HL-60 (cell line): Measurements from ENCODE around the gene AHRR.

Experiments used
- DNase-seq, 2 experiments: peaks; one replicate each; pipeline ENCODE4 v3.0.0-alpha.2; 2010 to 2020; ENCODE audit warnings: low read depth in 1 of 2, low spot score in 1 of 2
- H3K27ac ChIP-seq: fragments of 250-450 bp; sonication (Bioruptor Pico); replicated peaks from 2 replicates; pipeline ENCODE4 v1.5.1; 2020; ENCODE audit warnings: mild to moderate bottlenecking, moderate library complexity
- H3K27me3 ChIP-seq: fragments of 250-450 bp; sonication (Bioruptor Pico); 2 replicates; pipeline ENCODE4 v1.5.1; 2021; ENCODE audit warnings: mild to moderate bottlenecking, moderate library complexity; ENCODE audit not compliant: insufficient read depth, poor library complexity, severe bottlenecking
- H3K4me3 ChIP-seq: replicated peaks from 2 replicates; pipeline ENCODE4 v1.5.1; 2011; ENCODE audit warnings: mild to moderate bottlenecking, control low read depth, low read length; ENCODE audit not compliant: insufficient read depth
- GABPA ChIP-seq: IDR thresholded peaks from 2 replicates; pipeline ENCODE4 v1.6.1; 2012; ENCODE audit warnings: low read depth
- POLR2AphosphoS5 ChIP-seq: IDR thresholded peaks from 2 replicates; pipeline ENCODE4 v1.6.1; 2012; ENCODE audit warnings: low read depth
- SPI1 ChIP-seq: IDR thresholded peaks from 2 replicates; pipeline ENCODE4 v1.6.1; 2012; ENCODE audit warnings: low read depth, mild to moderate bottlenecking, borderline replicate concordance
- TF ChIP-seq, protein P1 (sequence below): IDR thresholded peaks from 2 replicates; pipeline ENCODE4 v1.6.1; 2012; ENCODE audit warnings: low read depth; ENCODE audit not compliant: insufficient replicate concordance
- TF ChIP-seq, protein P2 (sequence below): IDR thresholded peaks from one replicate; pipeline ENCODE4 v1.5.1; 2011; ENCODE audit warnings: low read length, control low read depth, inconsistent platforms; ENCODE audit not compliant: insufficient read depth

AHRR gene

DNA sequence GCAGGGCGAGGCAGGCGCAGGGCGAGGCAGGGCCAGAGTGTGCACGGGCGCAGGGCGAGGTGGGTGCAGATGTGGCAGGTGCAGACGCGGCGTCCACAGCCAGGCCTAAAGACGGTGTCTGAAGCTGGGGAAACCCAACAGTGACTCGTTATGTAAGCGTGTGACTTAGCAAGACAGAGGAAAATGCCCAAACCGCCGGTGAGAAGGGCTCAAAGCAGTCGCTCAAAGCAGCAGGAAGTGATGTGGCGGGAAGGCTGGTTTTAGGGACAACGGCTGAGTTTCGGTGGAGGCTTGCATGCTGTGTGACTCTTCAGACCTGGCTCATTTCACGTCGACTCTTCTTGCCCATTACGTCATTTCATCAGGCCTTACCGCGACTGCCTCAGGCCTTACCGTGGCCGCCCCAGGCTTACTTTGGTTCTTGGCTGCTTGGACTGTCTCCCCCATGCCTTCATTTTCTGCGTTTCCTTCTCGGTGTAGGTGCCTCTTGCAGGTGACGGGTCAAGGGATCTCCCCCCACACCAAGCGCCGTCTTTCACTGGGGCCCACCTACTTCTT lies 71.0 kb downstream of the AHRR start:
- TF ChIP-seq, protein P1, sequence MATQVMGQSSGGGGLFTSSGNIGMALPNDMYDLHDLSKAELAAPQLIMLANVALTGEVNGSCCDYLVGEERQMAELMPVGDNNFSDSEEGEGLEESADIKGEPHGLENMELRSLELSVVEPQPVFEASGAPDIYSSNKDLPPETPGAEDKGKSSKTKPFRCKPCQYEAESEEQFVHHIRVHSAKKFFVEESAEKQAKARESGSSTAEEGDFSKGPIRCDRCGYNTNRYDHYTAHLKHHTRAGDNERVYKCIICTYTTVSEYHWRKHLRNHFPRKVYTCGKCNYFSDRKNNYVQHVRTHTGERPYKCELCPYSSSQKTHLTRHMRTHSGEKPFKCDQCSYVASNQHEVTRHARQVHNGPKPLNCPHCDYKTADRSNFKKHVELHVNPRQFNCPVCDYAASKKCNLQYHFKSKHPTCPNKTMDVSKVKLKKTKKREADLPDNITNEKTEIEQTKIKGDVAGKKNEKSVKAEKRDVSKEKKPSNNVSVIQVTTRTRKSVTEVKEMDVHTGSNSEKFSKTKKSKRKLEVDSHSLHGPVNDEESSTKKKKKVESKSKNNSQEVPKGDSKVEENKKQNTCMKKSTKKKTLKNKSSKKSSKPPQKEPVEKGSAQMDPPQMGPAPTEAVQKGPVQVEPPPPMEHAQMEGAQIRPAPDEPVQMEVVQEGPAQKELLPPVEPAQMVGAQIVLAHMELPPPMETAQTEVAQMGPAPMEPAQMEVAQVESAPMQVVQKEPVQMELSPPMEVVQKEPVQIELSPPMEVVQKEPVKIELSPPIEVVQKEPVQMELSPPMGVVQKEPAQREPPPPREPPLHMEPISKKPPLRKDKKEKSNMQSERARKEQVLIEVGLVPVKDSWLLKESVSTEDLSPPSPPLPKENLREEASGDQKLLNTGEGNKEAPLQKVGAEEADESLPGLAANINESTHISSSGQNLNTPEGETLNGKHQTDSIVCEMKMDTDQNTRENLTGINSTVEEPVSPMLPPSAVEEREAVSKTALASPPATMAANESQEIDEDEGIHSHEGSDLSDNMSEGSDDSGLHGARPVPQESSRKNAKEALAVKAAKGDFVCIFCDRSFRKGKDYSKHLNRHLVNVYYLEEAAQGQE, result no peak
- 0 out of 2 replicates have a peak, but pooled peaks have one; percentile 58 for TF ChIP-seq GABPA
- no peaks in the 10 kb centered on the region for H3K27me3 ChIP-seq
- H3K4me3 ChIP-seq, result 0 out of 2 replicates have a peak overlapping the region, but pooled peaks have one; percentile 0
- H3K27ac ChIP-seq, result peak overlapping the region; percentile 94
- DNase-seq, result peak; percentile 91 to 98

DNA sequence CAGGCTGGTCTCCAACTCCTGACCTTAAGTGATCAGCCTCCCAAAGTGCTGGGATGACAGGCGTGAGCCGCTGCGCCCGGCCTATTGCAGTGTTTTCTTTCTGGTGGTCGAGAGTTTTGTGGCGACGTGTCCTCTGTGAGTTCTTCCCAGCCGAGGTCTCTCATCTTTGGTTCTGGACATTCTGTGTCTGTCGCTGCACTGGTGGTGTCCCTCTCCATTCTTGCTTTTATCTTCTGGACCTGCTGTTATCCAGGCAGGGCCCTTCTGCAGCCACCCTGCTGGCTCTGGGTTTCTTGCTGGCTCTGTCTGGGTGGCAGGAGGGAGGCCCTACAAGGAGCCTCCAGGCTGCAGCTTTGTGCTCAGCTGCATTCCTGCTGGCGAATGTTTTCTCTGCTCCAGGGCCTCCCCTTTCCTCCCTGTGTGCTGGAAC lies 72.3 kb downstream of the AHRR start:
- H3K27me3 ChIP-seq, result no peaks in the 10 kb centered on the region
- H3K4me3 ChIP-seq, result no peak overlapping the region
- peak overlapping the region; percentile 94 for H3K27ac ChIP-seq
- TF ChIP-seq POLR2AphosphoS5, result no peak
- TF ChIP-seq SPI1, result no peak
- TF ChIP-seq, protein P2, sequence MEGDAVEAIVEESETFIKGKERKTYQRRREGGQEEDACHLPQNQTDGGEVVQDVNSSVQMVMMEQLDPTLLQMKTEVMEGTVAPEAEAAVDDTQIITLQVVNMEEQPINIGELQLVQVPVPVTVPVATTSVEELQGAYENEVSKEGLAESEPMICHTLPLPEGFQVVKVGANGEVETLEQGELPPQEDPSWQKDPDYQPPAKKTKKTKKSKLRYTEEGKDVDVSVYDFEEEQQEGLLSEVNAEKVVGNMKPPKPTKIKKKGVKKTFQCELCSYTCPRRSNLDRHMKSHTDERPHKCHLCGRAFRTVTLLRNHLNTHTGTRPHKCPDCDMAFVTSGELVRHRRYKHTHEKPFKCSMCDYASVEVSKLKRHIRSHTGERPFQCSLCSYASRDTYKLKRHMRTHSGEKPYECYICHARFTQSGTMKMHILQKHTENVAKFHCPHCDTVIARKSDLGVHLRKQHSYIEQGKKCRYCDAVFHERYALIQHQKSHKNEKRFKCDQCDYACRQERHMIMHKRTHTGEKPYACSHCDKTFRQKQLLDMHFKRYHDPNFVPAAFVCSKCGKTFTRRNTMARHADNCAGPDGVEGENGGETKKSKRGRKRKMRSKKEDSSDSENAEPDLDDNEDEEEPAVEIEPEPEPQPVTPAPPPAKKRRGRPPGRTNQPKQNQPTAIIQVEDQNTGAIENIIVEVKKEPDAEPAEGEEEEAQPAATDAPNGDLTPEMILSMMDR, result no peak
- no peak for DNase-seq

DNA sequence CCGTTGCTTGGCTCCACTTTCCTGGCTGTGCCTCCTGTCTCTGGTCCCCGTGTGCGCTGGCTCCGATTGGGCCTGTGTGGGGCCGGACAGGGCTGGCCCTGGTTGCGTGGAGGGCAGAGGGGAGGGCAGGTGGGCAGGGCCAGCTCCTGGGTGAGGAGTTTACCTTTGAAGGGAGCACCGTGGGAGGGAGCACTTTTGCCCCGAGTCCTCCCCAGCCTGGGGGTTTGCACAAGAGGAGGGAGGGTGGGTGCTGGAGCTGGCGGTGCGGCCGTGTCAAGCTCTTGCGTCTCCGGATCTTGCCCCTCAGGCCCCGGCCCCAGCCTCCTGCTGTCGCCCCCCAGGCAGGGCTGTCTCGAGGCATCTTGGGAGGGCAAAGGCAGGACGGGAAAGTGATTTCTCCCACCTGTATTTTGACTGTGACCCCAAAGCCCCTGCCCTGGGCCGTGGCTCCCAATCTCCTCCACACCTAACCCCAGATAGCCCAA lies 73.2 kb downstream of the AHRR start:
- no peak for DNase-seq
- no peak overlapping the region for H3K4me3 ChIP-seq
- H3K27me3 ChIP-seq, result no peaks in the 10 kb centered on the region
- H3K27ac ChIP-seq, result peak overlapping the region; percentile 74
- TF ChIP-seq, protein P1, result no peak
- TF ChIP-seq, protein P2, result no peak
- no peak for TF ChIP-seq SPI1
- TF ChIP-seq POLR2AphosphoS5, result no peak
- no peak for TF ChIP-seq GABPA

DNA sequence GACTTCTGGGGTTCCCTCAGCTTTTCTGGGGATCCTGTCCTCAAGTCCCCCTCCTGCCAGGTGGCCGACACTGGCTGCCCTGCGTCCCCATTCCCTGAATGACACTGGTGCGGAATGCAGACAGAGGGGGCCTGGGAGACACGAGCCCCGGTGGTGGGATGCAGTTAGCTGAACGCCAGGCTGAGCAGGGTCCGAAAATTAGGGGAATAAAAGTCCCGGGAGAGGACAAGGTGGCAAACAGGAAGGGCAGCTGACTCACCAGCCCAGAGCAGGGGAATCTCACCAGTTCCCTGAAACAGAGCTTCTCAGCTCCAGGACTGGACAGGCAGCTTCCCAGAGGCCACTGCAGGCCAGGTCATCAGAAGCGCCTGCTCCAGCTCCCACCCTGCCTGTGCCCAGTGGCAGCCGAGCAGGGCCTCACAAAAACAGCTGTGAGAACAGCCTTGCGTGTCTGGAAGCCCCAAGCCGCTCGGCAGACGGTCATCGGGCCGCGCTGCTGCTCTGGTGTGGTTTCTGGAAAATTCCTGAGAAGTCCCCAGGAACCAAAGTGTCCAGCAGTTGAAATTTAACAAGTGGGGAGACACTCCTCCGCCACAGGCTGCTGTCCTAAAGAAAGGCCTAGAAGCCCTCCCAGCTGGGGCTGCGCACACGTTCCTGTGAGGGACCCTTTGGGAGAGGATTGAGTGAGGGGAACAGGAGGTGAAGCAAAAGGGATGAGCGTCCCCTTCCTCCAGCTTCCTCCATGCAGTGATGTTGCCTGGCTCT lies 73.8 kb downstream of the AHRR start:
- Histone ChIP-seq H3K27ac (peak overlapping the region; percentile 74), H3K4me3 (no peak overlapping the region), H3K27me3 (no peaks in the 10 kb centered on the region)
- DNase-seq, result no peak
- TF ChIP-seq POLR2AphosphoS5 (no peak), GABPA (no peak), SPI1 (no peak)
- TF ChIP-seq, protein P1, result no peak
- TF ChIP-seq, protein P2, result no peak
